Gastroesophageal sphincter (tissue), 4 donors: ENCODE results near the gene GSDME. TPM values are rescaled to one million over a fixed set of nuclear protein-coding genes. Genes with fewer than 3 reads are reported as not detected.
A peak's percentile ranks its signal among the peaks of the same experiment; 100 is the strongest.

ENCODE experiments used
- ATAC-seq: fragments of 150-250 bp; one replicate; pipeline ENCODE4 v1.9.1; 2016; ENCODE audit warnings: mild to moderate bottlenecking, moderate library complexity
- H3K27ac ChIP-seq, 4 donors: fragments of 200-600 bp; sonication (generic) in 3 of 4; 1 replicate in 3 of 4; 2 replicates in 1 of 4; pipeline ENCODE4 v1.5.1; 2016 to 2019
- H3K27me3 ChIP-seq: fragments of 200-600 bp; sonication (generic); one replicate; pipeline ENCODE4 v1.5.1; 2019
- H3K36me3 ChIP-seq, 2 donors: fragments of 200-600 bp; sonication (generic); one replicate each; pipeline ENCODE4 v1.5.1; 2019; ENCODE audit warnings: control low read depth in 1 of 2
- H3K4me1 ChIP-seq, 3 donors: fragments of 200-600 bp; sonication (generic); 1 replicate in 2 of 3; 2 replicates in 1 of 3; pipeline ENCODE4 v1.5.1; 2016 to 2019; ENCODE audit warnings: control low read depth in 2 of 3
- H3K4me3 ChIP-seq, 2 donors: fragments of 200-600 bp; sonication (generic); one replicate each; pipeline ENCODE4 v1.5.1; 2019; ENCODE audit warnings: mild to moderate bottlenecking in 1 of 2, moderate library complexity in 1 of 2
- H3K9me3 ChIP-seq, 3 donors: fragments of 200-600 bp; sonication (generic); one replicate each; pipeline ENCODE4 v1.5.1; 2017 to 2019; ENCODE audit warnings: control low read depth in 2 of 3
- EP300 ChIP-seq: sonication (generic); formaldehyde crosslinking; IDR thresholded peaks from one replicate; pipeline ENCODE4 v1.6.1; 2017; ENCODE audit warnings: antibody characterized with exemption, mild to moderate bottlenecking
- POLR2A ChIP-seq, 2 donors: fragments of 450-650 bp; IDR thresholded peaks; one replicate each; pipeline ENCODE4 v1.6.1; 2017; ENCODE audit warnings: antibody characterized with exemption in 2 of 2, mild to moderate bottlenecking in 2 of 2, moderate library complexity in 1 of 2
- POLR2AphosphoS5 ChIP-seq: sonication (generic); formaldehyde crosslinking; IDR thresholded peaks from one replicate; pipeline ENCODE4 v1.6.1; 2017; ENCODE audit warnings: antibody characterized with exemption
- WGBS, 2 donors: methylation state at CpG; one replicate each; pipeline ENCODE4 v1.1.5; 2018; ENCODE audit warnings: low coverage in 1 of 2; 5-methylcytosine and 5-hydroxymethylcytosine counted together
- total RNA-seq, 4 donors: library from RNA; depleted of rRNA; stranded (reverse); fragments of >200 nt; gene quantifications; one replicate each; pipeline ENCODE4 v1.1.0, GENCODE V29; 2016
- TF ChIP-seq, protein P1 (sequence below), 4 experiments: fragments of 200-600 bp in 2 of 4; fragments of 450-650 bp in 2 of 4; sonication (generic) in 1 of 4; IDR thresholded peaks; one replicate each; pipeline ENCODE4 v1.5.1; 2017 to 2019; ENCODE audit warnings: antibody characterized with exemption in 4 of 4, mild to moderate bottlenecking in 2 of 4, moderate library complexity in 2 of 4

Gene GSDME
- total RNA-seq, 4 donors from 2014 or later, result 6.4 to 9.8 (median 8.4) TPM

DNA sequence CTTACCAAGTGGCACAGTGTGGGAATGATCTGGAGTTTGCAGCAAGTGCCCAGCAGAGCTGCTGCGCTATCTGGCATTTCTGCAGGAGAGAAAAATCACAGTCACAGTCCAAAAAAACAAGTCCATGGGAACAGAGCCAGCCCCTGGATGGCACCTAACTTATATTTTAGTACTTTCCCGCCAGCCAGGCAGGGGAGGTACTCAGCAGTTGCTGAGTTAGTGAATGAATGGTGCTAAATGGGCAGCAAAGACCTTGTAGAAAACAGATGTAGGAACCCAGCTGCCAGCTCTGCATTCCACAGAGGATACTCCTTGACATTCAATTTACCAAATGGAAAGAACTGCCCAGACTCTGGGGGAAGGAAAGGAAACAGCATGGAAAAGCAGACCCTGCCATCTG lies 54.5 kb downstream of the GSDME start:
- no peaks in the 10 kb centered on the region for H3K9me3 ChIP-seq
- H3K4me3 ChIP-seq, result no peak overlapping the region
- peaks cover 0 to 5% of the 10 kb centered on the region in 2 donors for H3K36me3 ChIP-seq
- H3K27ac ChIP-seq, result no peak overlapping the region
- no peaks in the 10 kb centered on the region for H3K27me3 ChIP-seq
- TF ChIP-seq POLR2A (IDR thresholded peaks at IDR 0.05) (no peak), POLR2AphosphoS5 (no peak), EP300 (no peak)
- TF ChIP-seq, protein P1, sequence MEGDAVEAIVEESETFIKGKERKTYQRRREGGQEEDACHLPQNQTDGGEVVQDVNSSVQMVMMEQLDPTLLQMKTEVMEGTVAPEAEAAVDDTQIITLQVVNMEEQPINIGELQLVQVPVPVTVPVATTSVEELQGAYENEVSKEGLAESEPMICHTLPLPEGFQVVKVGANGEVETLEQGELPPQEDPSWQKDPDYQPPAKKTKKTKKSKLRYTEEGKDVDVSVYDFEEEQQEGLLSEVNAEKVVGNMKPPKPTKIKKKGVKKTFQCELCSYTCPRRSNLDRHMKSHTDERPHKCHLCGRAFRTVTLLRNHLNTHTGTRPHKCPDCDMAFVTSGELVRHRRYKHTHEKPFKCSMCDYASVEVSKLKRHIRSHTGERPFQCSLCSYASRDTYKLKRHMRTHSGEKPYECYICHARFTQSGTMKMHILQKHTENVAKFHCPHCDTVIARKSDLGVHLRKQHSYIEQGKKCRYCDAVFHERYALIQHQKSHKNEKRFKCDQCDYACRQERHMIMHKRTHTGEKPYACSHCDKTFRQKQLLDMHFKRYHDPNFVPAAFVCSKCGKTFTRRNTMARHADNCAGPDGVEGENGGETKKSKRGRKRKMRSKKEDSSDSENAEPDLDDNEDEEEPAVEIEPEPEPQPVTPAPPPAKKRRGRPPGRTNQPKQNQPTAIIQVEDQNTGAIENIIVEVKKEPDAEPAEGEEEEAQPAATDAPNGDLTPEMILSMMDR (IDR thresholded peaks at IDR 0.05), result no peak
- no peak for ATAC-seq
- WGBS, 2 donors, result 25% methylated on average over 2 of the region's 2 CpGs; no CpG with 5 or more reads in 1 of the 2 donors
- peaks cover 0 to 30% (median 0%) of the 10 kb centered on the region in 3 donors for H3K4me1 ChIP-seq

- Histone ChIP-seq H3K9me3 (no peaks in the 10 kb centered on the region), H3K27me3 (no peaks in the 10 kb centered on the region), H3K27ac (no peak overlapping the region), H3K36me3 (peaks cover 0 to 5% of the 10 kb centered on the region in 2 donors), H3K4me1 (peaks cover 0 to 30% (median 0%) of the 10 kb centered on the region in 3 donors), H3K4me3 (no peak overlapping the region)
- TF ChIP-seq EP300, result no peak
- ATAC-seq, result no peak
- 33 to 48% methylated on average over 1 to 4 of the region's 4 CpGs for WGBS, 2 donors
These were observed 55.7 kb downstream of the GSDME start for GRCh38 chr7:24701261-24702235.

GRCh38 chr7:24700521-24701260 lies 56.6 kb downstream of the GSDME start:
- no peaks in the 10 kb centered on the region for H3K9me3 ChIP-seq
- no peak overlapping the region for H3K27ac ChIP-seq
- H3K4me3 ChIP-seq, result no peak overlapping the region
- no peaks in the 10 kb centered on the region for H3K36me3 ChIP-seq
- no peaks in the 10 kb centered on the region for H3K27me3 ChIP-seq
- peaks cover 0 to 30% (median 0%) of the 10 kb centered on the region in 3 donors for H3K4me1 ChIP-seq
- TF ChIP-seq POLR2AphosphoS5 (no peak), POLR2A (IDR thresholded peaks at IDR 0.05) (no peak), EP300 (no peak)
- TF ChIP-seq, protein P1 (IDR thresholded peaks at IDR 0.05), result no peak
- ATAC-seq, result no peak
- 46 to 62% methylated on average over 7 to 8 of the region's 9 CpGs for WGBS, 2 donors

- Histone ChIP-seq H3K36me3 (no peaks in the 10 kb centered on the region), H3K4me3 (no peak overlapping the region), H3K27ac (no peak overlapping the region), H3K4me1 (peaks cover 0 to 30% (median 0%) of the 10 kb centered on the region in 3 donors), H3K27me3 (no peaks in the 10 kb centered on the region), H3K9me3 (no peaks in the 10 kb centered on the region)
- no peak for ATAC-seq
- TF ChIP-seq, protein P1 (IDR thresholded peaks at IDR 0.05), result no peak
- TF ChIP-seq POLR2AphosphoS5 (no peak), EP300 (no peak)
- 60 to 65% methylated on average over 5 to 7 of the region's 7 CpGs for WGBS, 2 donors
These were observed 58.6 kb downstream of the GSDME start for GRCh38 chr7:24698531-24699266.

- no peak overlapping the region for H3K4me3 ChIP-seq
- no peak for TF ChIP-seq EP300
- no peak for TF ChIP-seq POLR2A (IDR thresholded peaks at IDR 0.05)
- peak; percentile 47 for TF ChIP-seq POLR2AphosphoS5
- TF ChIP-seq, protein P1 (IDR thresholded peaks at IDR 0.05), result no peak
- H3K36me3 ChIP-seq, result no peaks in the 10 kb centered on the region
- H3K4me1 ChIP-seq, result peaks cover 0 to 25% (median 0%) of the 10 kb centered on the region in 3 donors
- ATAC-seq, result no peak
- 59 to 65% methylated on average over 4 of the region's 4 CpGs for WGBS, 2 donors
- H3K27ac ChIP-seq, result no peak overlapping the region
- no peaks in the 10 kb centered on the region for H3K27me3 ChIP-seq
- H3K9me3 ChIP-seq, result no peaks in the 10 kb centered on the region
These were observed 59.8 kb downstream of the GSDME start for GRCh38 chr7:24697416-24697815.
